ENCODE results near the gene SRA1.
"Not testable (repeated sequence)": the region's sequence is repeated elsewhere in the genome, so short reads cannot be mapped to it uniquely, and the experiment has no call there.

Gene SRA1

DNA sequence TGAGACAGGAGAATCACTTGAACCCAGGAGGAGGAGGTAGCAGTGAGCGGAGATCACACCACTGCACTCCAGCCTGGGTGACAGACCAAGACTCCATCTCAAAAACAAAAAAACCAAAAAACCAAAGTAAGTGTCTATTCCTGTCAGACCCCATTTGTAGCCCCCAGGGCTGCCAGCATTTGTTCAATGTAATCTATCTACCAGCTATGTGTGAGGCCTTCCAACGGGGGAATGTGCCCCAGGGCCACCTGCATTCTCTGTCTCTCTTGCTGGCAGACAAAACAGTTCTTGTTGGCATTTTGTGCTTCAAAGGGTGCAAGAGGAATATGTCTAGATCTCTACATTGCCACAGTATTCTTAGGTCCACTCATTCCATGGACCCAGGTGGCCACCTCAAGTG is 41.6 kb upstream of the SRA1 start:
- TF ChIP-seq, protein P1, sequence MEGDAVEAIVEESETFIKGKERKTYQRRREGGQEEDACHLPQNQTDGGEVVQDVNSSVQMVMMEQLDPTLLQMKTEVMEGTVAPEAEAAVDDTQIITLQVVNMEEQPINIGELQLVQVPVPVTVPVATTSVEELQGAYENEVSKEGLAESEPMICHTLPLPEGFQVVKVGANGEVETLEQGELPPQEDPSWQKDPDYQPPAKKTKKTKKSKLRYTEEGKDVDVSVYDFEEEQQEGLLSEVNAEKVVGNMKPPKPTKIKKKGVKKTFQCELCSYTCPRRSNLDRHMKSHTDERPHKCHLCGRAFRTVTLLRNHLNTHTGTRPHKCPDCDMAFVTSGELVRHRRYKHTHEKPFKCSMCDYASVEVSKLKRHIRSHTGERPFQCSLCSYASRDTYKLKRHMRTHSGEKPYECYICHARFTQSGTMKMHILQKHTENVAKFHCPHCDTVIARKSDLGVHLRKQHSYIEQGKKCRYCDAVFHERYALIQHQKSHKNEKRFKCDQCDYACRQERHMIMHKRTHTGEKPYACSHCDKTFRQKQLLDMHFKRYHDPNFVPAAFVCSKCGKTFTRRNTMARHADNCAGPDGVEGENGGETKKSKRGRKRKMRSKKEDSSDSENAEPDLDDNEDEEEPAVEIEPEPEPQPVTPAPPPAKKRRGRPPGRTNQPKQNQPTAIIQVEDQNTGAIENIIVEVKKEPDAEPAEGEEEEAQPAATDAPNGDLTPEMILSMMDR (IDR thresholded peaks at IDR 0.05; ENCODE audit: low read depth, low read length, missing control alignments) = no peak
- H3K4me3 ChIP-seq (replicated peaks; ENCODE audit: low read depth, low read length) = no peak overlapping the region
- DNase-seq (ENCODE audit: extremely low read depth, low read depth) = no peak

DNA sequence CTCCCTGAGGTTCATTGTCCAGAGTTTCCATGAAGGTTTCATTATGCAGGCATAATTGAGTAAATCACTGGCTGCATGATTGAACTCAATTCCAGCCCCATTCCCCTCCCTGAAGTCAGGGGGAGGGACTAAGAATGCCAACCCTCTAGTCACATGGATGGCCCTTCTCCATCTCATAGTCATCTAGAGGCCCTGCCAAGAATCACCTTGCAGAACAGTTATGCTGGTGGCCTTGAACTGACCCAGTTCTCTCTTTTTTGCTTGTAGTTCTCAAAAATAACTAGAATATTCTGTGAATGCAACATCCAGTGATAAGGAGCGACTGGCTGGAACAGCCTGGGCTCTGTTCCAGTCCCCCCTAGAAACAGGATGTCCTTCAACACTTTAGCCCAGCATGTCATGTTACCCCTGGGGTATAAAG is 39.1 kb upstream of the SRA1 start:
- DNase-seq (ENCODE audit: extremely low read depth, low read depth) = no peak
- TF ChIP-seq, protein P1 (IDR thresholded peaks at IDR 0.05; ENCODE audit: low read depth, low read length, missing control alignments) = no peak
- H3K4me3 ChIP-seq (replicated peaks; ENCODE audit: low read depth, low read length) = no peak overlapping the region

DNA sequence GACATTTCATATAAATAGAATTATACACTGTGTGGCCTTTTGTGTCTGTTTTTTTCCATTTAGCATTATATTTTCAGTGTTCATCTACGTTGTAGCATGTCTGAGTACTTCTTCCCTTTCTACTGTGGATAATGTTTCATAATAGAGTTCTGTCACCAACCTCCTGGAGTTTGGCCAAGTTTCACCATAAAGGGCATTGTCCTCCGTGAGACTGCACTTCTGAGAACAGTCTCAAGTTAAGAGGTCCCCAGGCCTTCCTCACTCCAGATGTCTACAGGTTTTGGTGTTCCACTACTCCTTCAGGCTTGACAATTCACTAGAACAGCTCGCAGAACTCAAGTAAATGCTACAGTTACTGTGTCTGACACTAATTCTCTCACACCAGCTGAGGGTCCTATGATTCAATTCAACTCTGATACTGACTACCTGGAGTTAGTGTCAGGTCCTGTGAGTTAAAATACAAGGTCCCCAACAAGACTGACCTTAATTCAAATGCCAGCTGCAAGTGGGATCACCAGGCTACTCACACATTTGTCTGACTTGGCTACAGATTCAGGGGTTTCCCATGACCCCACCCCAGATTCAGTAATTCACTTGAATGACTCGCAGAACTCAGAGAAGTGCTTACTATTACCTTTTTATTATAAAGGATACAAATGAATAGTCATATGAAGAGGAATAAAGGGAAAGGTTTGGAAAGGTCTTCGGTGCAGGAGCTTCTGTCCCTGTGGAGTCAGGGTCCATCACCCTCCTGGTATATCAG is 38.4 kb upstream of the SRA1 start:
- H3K4me3 ChIP-seq (replicated peaks; ENCODE audit: low read depth, low read length) = no peak overlapping the region
- TF ChIP-seq, protein P1 (IDR thresholded peaks at IDR 0.05; ENCODE audit: low read depth, low read length, missing control alignments) = no peak
- no peak for DNase-seq (ENCODE audit: extremely low read depth, low read depth)

DNA sequence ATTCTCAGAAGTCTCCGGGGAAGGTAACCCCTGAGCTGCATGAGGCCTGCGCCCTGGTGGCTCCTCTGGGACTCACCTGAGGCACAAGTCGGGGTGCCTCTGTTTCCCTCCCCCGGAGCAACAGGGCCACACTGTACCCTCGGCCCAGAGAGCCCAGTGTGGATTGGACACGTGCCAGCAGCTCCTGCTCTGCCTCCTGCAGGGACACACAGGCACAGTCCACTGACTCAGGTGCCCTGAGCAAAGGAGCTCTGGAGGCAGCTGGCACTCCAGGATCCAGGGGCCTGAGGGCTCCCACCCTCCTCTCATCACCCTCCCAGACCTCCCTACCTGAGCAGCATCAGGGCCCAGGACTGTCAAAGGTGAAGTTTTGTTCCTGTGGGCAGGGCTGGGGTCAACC is 36.9 kb upstream of the SRA1 start:
- DNase-seq (ENCODE audit: extremely low read depth, low read depth) = no peak
- TF ChIP-seq, protein P1 (IDR thresholded peaks at IDR 0.05; ENCODE audit: low read depth, low read length, missing control alignments) = no peak
- no peak overlapping the region for H3K4me3 ChIP-seq (replicated peaks; ENCODE audit: low read depth, low read length)

DNA sequence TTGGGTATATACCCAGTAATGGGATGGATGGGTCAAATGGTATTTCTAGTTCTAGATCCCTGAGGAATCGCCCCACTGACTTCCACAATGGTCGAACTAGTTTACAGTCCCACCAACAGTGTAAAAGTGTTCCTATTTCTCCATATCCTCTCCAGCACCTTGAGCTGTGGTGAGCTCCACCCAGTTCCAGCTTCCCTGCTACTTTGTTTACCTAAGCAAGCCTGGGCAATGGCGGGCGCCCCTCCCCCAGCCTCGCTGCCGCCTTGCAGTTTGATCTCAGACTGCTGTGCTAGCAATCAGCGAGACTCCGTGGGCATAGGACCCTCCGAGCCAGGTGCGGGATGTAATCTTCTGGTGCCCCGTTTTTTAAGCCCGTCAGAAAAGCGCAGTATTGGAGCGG is 35.8 kb upstream of the SRA1 start:
- not testable (repeated sequence) for DNase-seq (ENCODE audit: extremely low read depth, low read depth); H3K4me3 ChIP-seq (replicated peaks; ENCODE audit: low read depth, low read length)

DNA sequence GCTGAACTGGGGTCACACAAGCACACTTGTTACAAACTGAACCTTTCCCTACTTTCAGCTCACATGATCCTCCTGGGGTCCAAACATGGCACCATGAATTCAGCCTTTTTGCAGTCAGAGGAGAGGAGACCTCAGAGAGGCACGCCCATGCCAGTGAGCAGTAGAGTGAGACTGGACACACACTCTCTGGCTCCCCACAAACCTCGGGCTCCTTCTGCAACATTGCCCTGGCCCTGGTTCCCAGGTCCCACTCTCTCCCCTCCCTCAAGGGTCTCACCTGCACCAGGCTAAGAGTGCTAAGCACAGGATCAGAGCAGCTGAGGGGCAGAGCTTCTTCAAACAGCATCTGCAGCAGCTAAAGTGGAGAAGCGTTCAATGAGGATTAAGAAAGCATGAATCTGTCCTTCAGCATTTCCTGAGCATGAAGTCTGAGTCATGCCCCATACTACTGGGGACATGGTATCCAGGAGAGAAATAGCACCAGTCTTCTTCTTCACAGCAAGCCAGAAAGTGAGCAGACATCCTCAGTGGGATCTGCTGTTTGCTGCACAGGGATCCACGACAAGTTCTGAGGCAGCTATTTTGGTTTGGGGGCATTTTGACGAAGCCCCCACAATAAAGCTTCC is 34.6 kb upstream of the SRA1 start:
- TF ChIP-seq, protein P1 (IDR thresholded peaks at IDR 0.05; ENCODE audit: low read depth, low read length, missing control alignments) = no peak
- no peak overlapping the region for H3K4me3 ChIP-seq (replicated peaks; ENCODE audit: low read depth, low read length)
- DNase-seq (ENCODE audit: extremely low read depth, low read depth) = no peak

DNA sequence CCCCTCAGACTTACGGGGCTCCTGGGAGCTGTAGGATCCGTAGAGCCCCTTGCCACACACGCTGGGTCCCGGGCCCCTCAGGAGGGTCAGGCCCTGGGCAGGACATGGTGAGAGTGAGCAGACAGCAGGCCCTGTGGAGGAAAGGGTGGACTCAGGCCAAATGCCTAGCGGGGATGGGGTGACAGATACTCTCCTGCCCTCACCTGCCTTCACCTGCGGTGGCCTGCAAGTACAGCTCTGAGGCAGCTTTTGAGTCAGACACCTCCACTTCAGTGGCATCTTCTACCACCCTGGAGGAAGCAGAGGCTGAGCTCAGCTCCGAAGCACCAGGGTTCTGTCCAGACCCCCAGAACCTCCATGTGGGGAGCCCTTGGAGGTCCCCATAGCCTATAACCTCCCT is 33.6 kb upstream of the SRA1 start:
- TF ChIP-seq, protein P1 (IDR thresholded peaks at IDR 0.05; ENCODE audit: low read depth, low read length, missing control alignments) = no peak
- no peak for DNase-seq (ENCODE audit: extremely low read depth, low read depth)
- no peak overlapping the region for H3K4me3 ChIP-seq (replicated peaks; ENCODE audit: low read depth, low read length)
